NCI-H446 treated with DMSO at 0.1 percent for 48 hours (cell line): ENCODE results near the gene ZNF420.
A peak's percentile ranks its signal among the peaks of the same experiment; 100 is the strongest.

Experiments used
- DNase-seq: peaks from one replicate; lab custom pipeline; 2025; lab: John Stamatoyannopoulos, UW

Gene ZNF420

DNA sequence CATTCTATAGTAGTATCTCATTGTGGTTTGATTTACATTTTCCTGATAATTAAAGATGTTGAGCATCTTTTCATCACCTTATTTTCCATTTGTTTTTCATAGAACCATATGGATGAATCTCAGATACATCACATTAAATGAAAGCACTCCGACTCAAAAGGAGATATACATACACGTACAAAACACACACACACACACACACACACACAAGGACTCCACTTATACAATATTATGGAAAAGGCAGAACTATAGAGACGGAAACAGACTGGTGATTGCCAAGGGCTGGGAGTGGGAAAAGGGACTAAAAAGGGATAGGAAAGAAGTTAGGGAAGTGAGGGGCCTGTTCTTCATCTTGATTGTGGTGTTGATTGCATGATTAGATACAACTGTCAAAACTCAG is 70.0 kb downstream of the ZNF420 start:
- DNase-seq, result no peak

GRCh38 chr19:37160153-37160552 is 81.9 kb downstream of the ZNF420 start:
- no peak for DNase-seq

DNA sequence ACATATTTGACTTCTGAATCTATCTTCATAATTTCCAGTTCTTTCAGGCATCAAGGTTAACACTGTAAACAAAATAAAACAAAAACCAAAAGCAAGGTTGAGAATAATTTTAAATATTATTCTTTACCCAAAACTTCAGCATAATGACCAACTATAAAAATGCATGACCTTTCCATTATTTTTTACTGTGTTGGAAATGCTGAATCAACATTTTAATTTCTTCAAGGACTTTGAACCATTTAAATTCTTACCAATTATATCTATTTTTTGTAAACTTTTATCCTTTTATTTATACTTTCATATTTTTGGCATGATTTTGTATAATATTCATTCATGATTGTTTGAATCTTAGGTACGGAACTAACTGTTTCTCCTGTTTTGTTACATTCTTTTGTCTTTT is 87.4 kb downstream of the ZNF420 start:
- no peak for DNase-seq

DNA sequence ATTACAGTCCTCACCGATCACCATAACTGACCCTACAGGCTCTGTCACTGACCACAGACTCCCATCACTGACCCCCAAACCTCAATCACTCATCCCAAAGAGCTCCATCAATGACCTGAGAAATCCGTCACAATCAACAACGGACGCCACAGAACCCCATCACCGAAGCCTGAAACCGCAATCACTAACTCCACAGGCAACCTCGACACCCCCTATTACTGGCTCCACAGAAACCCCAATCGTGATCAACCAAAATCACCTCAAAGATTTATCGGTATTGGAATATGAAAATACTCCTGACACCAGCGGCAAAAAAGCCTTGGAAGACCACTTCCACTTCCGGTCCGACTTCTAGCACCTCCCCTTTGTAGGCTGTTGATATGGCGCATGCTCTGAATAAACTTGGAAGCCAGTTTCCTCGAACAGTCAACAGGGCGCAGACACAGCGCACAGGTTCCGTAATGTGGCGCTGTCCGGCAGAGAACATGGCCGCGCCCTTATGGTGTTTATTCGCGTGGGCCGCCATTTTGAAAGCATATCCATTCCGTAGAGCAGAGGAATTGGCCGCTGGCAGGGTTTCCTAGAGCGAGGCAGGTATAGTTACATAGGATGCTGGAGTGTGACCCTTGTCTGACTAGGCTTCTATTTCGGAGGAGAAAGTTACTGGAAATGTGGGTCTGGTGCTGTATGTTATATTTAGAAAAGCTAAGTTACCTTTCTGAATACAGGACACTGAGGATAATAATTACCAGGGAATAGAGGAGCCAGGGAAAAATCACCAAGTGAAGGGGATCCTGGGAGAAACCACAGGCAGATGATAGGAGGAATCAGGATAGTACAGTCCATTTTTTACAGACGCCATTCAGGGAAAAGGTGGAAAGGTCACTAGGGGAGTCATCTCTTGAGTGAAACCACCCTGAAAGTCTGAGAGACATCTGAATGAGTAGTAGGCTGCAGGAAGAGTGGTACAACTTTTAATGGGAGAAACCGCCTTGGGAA is 94.4 kb downstream of the ZNF420 start, which contains the start of gene ZNF585A:
Gene ZNF585A (minus strand): TSS at position 328 of the 999 bp plus-strand sequence. CDS start 2,785 bp downstream, outside the sequence.
- DNase-seq, result peak; percentile 77
